ENCODE data around the gene ABI1. TPM values are rescaled to one million over a fixed set of nuclear protein-coding genes. Genes with fewer than 3 reads are reported as not detected.

The ABI1 gene
- total RNA-seq, 2 experiments from 2014 or later = 62.4 to 76.9 TPM

- no TSS peak for BruUV-seq (replicated peaks)
- peaks cover 96% of the 10 kb centered on the region for H3K36me3 ChIP-seq (ENCODE audit: insufficient read depth, low read length)
- no peak overlapping the region for H3K4me2 ChIP-seq (ENCODE audit: low read length)
- ChIA-PET CTCF (ENCODE audit: unreplicated experiment) (no interaction called here), POLR2A (interaction anchor here (0.6 to 0.8 kb wide), 4 partner anchors 144 to 940 kb away, joined by 3 read pairs; no protein-coding TSS in a partner anchor)
- peaks cover 15% of the 10 kb centered on the region for H3K4me1 ChIP-seq (ENCODE audit: insufficient read depth, low read length, poor library complexity, severe bottlenecking)
- H3K4me3 ChIP-seq (ENCODE audit: low read depth, low read length, poor library complexity, severe bottlenecking) = no peak overlapping the region
- H4K20me1 ChIP-seq (ENCODE audit: insufficient read depth, low read length) = no peaks in the 10 kb centered on the region
- H3K79me2 ChIP-seq (ENCODE audit: insufficient read depth, low read depth, low read length) = no peaks in the 10 kb centered on the region
- no peaks in the 10 kb centered on the region for H3K9me2 ChIP-seq (ENCODE audit: insufficient read depth, low read length)
- intact Hi-C loops (cut with micrococcal nuclease; ENCODE audit: unreplicated experiment) = no loop called here
- no peak overlapping the region for H2AFZ ChIP-seq (ENCODE audit: low read length)
- no peak for TF ChIP-seq CTCF (conservative IDR thresholded peaks at IDR 0.05; ENCODE audit: low read length)
- no peaks in the 10 kb centered on the region for H3K9me3 ChIP-seq (ENCODE audit: low read length)
- no peak for DNase-seq (ENCODE audit: low spot score)
- no peak overlapping the region for H3K27ac ChIP-seq (ENCODE audit: low read depth, low read length, poor library complexity, severe bottlenecking)
These were observed 130.2 kb downstream of the ABI1 start for GRCh38 chr10:26730552-26730951.

- DNase-seq (ENCODE audit: low spot score) = no peak
- no peaks in the 10 kb centered on the region for H3K79me2 ChIP-seq (ENCODE audit: insufficient read depth, low read depth, low read length)
- peaks cover 96% of the 10 kb centered on the region for H3K36me3 ChIP-seq (ENCODE audit: insufficient read depth, low read length)
- ChIA-PET POLR2A (interaction anchor here (0.6 to 0.7 kb wide), 4 partner anchors 33 to 507 kb away, joined by 3 to 4 read pairs (median 3); no protein-coding TSS in a partner anchor), CTCF (ENCODE audit: unreplicated experiment) (no interaction called here)
- no peak overlapping the region for H2AFZ ChIP-seq (ENCODE audit: low read length)
- H3K4me1 ChIP-seq (ENCODE audit: insufficient read depth, low read length, poor library complexity, severe bottlenecking) = peaks cover 15% of the 10 kb centered on the region
- no peak overlapping the region for H3K4me3 ChIP-seq (ENCODE audit: low read depth, low read length, poor library complexity, severe bottlenecking)
- H3K9me3 ChIP-seq (ENCODE audit: low read length) = no peaks in the 10 kb centered on the region
- TF ChIP-seq CTCF (conservative IDR thresholded peaks at IDR 0.05; ENCODE audit: low read length) (no peak), EZH2phosphoT487 (IDR thresholded peaks at IDR 0.05; ENCODE audit: borderline replicate concordance, low read depth, low read length) (no peak)
- no peak overlapping the region for H3K27ac ChIP-seq (ENCODE audit: low read depth, low read length, poor library complexity, severe bottlenecking)
- H3K4me2 ChIP-seq (ENCODE audit: low read length) = no peak overlapping the region
- no TSS peak for BruUV-seq (replicated peaks)
- intact Hi-C loops (cut with micrococcal nuclease; ENCODE audit: unreplicated experiment) = loop anchor here (5.0 kb wide), 1 partner anchor 122 kb away; no protein-coding TSS in a partner anchor
- no peaks in the 10 kb centered on the region for H3K9me2 ChIP-seq (ENCODE audit: insufficient read depth, low read length)
- H4K20me1 ChIP-seq (ENCODE audit: insufficient read depth, low read length) = no peaks in the 10 kb centered on the region
These were observed 131.4 kb downstream of the ABI1 start for GRCh38 chr10:26729395-26729794.

- ChIA-PET CTCF (ENCODE audit: unreplicated experiment) (no interaction called here), POLR2A (interaction anchor here (0.6 to 1.0 kb wide), 5 partner anchors 11 to 152 kb away, joined by 3 to 4 read pairs (median 4); no protein-coding TSS in a partner anchor)
- peaks cover 96% of the 10 kb centered on the region for H3K36me3 ChIP-seq (ENCODE audit: insufficient read depth, low read length)
- no peaks in the 10 kb centered on the region for H3K9me3 ChIP-seq (ENCODE audit: low read length)
- no peak overlapping the region for H3K27ac ChIP-seq (ENCODE audit: low read depth, low read length, poor library complexity, severe bottlenecking)
- BruUV-seq (replicated peaks) = no TSS peak
- no peak overlapping the region for H3K4me3 ChIP-seq (ENCODE audit: low read depth, low read length, poor library complexity, severe bottlenecking)
- no peak for DNase-seq (ENCODE audit: low spot score)
- no peaks in the 10 kb centered on the region for H4K20me1 ChIP-seq (ENCODE audit: insufficient read depth, low read length)
- H2AFZ ChIP-seq (ENCODE audit: low read length) = no peak overlapping the region
- no peaks in the 10 kb centered on the region for H3K9me2 ChIP-seq (ENCODE audit: insufficient read depth, low read length)
- TF ChIP-seq EZH2phosphoT487 (IDR thresholded peaks at IDR 0.05; ENCODE audit: borderline replicate concordance, low read depth, low read length) (no peak), CTCF (conservative IDR thresholded peaks at IDR 0.05; ENCODE audit: low read length) (peak; percentile 63)
- H3K4me1 ChIP-seq (ENCODE audit: insufficient read depth, low read length, poor library complexity, severe bottlenecking) = peaks cover 15% of the 10 kb centered on the region
- H3K79me2 ChIP-seq (ENCODE audit: insufficient read depth, low read depth, low read length) = no peaks in the 10 kb centered on the region
- intact Hi-C loops (cut with micrococcal nuclease; ENCODE audit: unreplicated experiment) = loop anchor here (5.0 kb wide), 1 partner anchor 122 kb away; no protein-coding TSS in a partner anchor
- H3K4me2 ChIP-seq (ENCODE audit: low read length) = no peak overlapping the region
These were observed 131.8 kb downstream of the ABI1 start for GRCh38 chr10:26728957-26729356.

All from OCI-LY7 (cell line).